ENCODE measurements around the gene UGT1A9.

DNA sequence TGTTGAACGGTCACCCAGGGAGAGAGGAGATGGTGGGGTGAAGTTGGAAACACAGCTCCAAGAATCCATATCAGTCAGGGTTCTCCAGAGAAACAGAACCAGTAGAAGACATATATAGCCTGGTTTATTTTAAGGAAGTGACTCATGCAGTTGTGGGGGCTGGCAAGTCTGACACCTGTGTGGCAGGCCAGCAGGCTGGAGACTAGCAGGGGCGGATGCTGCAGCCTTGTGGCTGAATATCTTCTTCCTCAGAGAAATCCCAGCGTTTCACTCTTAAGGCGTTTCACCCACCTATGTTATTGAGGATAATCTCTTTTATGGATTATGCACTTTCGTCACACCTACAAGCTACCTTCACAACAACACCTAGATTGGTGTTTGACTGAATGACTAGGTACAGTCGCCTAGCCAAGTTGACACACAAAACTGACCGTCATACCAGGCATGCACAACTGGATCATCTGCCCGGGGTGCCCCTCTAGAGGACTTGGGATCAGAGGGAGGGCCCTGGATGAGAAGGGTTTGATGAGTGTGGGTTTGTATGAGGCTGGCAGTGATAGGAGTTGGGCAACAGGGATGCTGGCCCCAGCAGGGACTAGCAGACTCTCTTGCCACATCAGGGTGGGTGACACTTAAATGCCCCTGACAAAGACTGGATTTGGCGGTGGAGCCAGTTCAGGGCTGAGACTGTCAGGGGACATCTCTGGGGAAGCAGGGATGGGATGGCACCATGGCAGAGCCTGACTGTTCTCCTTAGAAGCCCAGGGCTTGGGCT is 129.8 kb downstream of the UGT1A9 start:
- no peak for TF ChIP-seq POLR2A (IDR thresholded peaks at IDR 0.05; ENCODE audit: low read length)
- TF ChIP-seq GATA1 (IDR thresholded peaks at IDR 0.05; ENCODE audit: low read depth, low read length) = no peak
